Osteocyte (in vitro differentiated cells): Measurements from ENCODE around the gene AFTPH. TPM values are rescaled to one million over a fixed set of nuclear protein-coding genes. Genes with fewer than 3 reads are reported as not detected.

Source experiments
- DNase-seq: peaks from one replicate; pipeline ENCODE4 v3.0.0; 2021; ENCODE audit warnings: mixed read lengths; ENCODE audit not compliant: unreplicated experiment; ENCODE audit errors: extremely low spot score
- H3K27ac Mint-ChIP-seq: one replicate; pipeline ENCODE4 v1.8.0; 2021; ENCODE audit warnings: mild to moderate bottlenecking, mixed read lengths; ENCODE audit not compliant: unreplicated experiment
- H3K27me3 Mint-ChIP-seq: one replicate; pipeline ENCODE4 v1.8.0; 2021; ENCODE audit warnings: mixed read lengths; ENCODE audit not compliant: unreplicated experiment
- H3K36me3 Mint-ChIP-seq: one replicate; pipeline ENCODE4 v1.8.0; 2021; ENCODE audit warnings: mixed read lengths; ENCODE audit not compliant: unreplicated experiment
- H3K4me1 Mint-ChIP-seq: one replicate; pipeline ENCODE4 v1.8.0; 2021; ENCODE audit warnings: mixed read lengths; ENCODE audit not compliant: unreplicated experiment
- H3K4me3 Mint-ChIP-seq: one replicate; pipeline ENCODE4 v1.8.0; 2021; ENCODE audit warnings: mild to moderate bottlenecking, moderate library complexity, mixed read lengths; ENCODE audit not compliant: unreplicated experiment
- H3K9me3 Mint-ChIP-seq: one replicate; pipeline ENCODE4 v1.8.0; 2021; ENCODE audit warnings: mixed read lengths; ENCODE audit not compliant: unreplicated experiment
- total RNA-seq: library from RNA; stranded (reverse); gene quantifications from 2 replicates; pipeline ENCODE4 v1.2.1, GENCODE V29; 2021
- TF ChIP-seq, protein P1 (sequence below): fragments of 200-600 bp; sonication (generic); IDR thresholded peaks from 2 replicates; pipeline ENCODE4 v1.5.0; 2021; ENCODE audit warnings: antibody characterized with exemption, mild to moderate bottlenecking, moderate library complexity

AFTPH gene
- total RNA-seq, 1 donor from 2014 or later, result 15.5 TPM

DNA sequence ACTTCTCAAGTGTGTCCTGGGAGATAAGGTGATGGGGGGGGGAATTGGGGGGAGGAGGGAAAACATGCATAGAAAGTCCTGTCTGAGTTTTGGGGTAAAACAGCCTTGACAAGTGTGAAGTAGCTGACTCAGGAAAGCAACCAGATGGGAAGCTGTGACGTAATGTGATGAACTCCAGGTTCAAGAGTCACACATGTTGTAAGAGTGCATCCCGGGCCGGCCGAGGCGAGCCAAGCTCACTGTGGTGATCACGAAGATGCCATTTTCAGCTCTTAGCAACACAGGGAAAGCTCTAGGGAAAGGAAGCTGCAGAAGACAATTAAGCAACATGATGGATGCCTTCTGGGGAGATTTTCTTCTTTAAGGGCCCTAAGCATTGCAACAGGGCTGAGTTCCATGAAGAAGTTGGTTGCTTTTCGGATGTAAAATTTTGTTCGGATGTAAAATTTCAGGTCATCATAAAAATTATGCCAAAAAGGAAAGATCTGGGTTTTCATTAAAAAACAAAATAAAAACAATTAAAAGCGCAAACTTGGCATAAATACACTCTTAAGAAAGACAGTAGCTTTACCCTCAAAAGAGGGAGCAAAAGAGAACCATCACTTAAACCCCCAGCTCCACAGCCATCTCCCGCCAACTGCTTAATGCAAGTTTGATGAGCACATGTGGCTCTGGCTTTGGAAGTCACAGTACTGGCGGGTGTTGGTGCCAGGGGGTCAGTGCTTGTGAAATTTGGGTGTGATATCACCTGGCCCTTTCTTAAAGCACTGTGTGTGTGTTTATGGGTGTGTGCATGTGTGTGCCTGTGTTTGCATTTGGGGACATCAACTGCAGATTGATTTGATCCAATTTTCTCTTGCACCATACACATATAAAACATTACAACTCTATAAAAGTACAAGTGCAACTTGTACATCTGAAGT, 110.5 kb downstream of the AFTPH start:
- Mint-ChIP-seq H3K27ac (no peak overlapping the region), H3K9me3 (no peaks in the 10 kb centered on the region), H3K4me3 (no peak overlapping the region), H3K4me1 (peaks cover 26% of the 10 kb centered on the region), H3K27me3 (no peaks in the 10 kb centered on the region), H3K36me3 (peaks cover 20% of the 10 kb centered on the region)
- no peak for DNase-seq
- TF ChIP-seq, protein P1, sequence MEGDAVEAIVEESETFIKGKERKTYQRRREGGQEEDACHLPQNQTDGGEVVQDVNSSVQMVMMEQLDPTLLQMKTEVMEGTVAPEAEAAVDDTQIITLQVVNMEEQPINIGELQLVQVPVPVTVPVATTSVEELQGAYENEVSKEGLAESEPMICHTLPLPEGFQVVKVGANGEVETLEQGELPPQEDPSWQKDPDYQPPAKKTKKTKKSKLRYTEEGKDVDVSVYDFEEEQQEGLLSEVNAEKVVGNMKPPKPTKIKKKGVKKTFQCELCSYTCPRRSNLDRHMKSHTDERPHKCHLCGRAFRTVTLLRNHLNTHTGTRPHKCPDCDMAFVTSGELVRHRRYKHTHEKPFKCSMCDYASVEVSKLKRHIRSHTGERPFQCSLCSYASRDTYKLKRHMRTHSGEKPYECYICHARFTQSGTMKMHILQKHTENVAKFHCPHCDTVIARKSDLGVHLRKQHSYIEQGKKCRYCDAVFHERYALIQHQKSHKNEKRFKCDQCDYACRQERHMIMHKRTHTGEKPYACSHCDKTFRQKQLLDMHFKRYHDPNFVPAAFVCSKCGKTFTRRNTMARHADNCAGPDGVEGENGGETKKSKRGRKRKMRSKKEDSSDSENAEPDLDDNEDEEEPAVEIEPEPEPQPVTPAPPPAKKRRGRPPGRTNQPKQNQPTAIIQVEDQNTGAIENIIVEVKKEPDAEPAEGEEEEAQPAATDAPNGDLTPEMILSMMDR, result no peak

DNA sequence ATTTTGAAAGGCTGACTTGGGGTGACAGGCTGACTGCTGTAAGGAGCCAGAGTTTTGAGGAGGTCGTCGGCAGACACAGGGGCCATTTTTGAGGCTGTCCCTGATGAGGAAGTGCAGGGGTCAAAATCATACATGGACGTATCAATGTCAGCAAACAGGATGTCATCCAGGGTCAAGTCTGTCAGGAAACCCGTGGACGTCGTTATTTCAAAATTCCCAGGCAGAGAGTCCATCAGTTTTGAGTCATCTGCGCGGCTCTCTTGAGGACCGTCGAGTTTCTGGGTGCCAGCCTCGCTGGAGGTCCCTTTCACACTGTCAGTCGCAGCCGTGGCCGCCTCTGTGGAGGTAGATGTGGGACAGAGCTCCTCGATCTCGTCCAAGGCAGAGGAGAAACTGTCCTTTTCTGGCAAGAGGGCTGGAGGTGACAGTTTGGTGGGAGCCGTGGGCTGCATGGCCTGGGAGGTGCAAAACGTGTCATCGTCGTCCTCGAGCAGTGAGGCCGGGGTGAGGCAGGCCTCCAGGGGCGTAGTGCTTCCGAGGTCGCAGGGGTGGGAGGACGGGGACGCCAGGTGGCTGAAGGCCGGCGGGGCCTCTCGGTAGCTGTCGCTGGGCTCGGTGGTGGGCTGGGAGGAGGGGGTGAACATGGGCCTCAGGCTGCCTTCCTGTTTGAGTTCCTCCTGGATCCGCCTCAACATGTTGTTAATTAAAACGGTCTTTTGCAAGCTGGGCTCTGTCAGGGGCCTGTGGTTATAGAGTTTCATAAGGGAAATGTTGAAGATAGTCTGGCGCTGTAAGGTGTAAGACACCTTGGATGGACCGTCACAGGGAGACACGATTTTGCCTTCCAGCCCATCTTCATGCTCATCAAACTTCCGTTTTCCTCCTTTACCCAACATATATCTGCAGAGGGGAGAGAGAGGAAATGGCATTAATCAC, 112.1 kb downstream of the AFTPH start:
- Mint-ChIP-seq H3K9me3 (no peaks in the 10 kb centered on the region), H3K27me3 (no peaks in the 10 kb centered on the region), H3K27ac (peak overlapping the region; percentile 3), H3K4me3 (no peak overlapping the region), H3K4me1 (peaks cover 40% of the 10 kb centered on the region), H3K36me3 (peaks cover 12% of the 10 kb centered on the region)
- TF ChIP-seq, protein P1, result no peak
- DNase-seq, result no peak

DNA sequence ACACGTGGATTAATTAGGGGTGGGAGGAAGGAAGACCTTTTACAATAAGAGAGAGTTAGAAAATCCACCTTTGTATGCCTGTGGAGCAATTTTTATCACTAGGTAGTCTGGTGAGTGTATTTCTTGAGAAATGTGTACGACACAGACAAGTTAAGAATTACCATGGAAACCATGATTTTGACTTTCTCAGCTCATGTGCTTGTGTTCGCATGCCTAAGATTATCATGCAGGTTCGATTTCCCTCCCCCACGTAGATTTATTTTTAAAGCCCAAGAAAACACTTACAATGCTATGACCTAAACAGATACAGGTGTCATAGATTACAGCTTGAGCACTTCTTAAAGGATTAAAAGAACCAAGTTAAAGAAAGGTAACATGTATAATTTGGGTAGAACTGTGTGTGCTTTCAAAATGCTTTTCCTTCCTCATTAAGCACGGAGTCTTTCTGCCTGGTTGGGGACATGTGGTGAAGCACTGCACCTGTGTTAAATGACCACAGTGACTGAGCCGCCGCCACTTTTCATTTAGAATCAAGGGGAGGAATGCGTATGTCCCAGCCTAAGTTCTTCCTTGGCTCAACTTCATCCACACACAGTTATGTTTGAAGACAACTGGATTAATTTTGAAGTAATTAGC, 113.0 kb downstream of the AFTPH start:
- Mint-ChIP-seq H3K27me3 (no peaks in the 10 kb centered on the region), H3K36me3 (peaks cover 12% of the 10 kb centered on the region), H3K4me3 (no peak overlapping the region), H3K9me3 (no peaks in the 10 kb centered on the region), H3K4me1 (peaks cover 49% of the 10 kb centered on the region), H3K27ac (peak overlapping the region; percentile 3)
- no peak for DNase-seq
- TF ChIP-seq, protein P1, result no peak

DNA sequence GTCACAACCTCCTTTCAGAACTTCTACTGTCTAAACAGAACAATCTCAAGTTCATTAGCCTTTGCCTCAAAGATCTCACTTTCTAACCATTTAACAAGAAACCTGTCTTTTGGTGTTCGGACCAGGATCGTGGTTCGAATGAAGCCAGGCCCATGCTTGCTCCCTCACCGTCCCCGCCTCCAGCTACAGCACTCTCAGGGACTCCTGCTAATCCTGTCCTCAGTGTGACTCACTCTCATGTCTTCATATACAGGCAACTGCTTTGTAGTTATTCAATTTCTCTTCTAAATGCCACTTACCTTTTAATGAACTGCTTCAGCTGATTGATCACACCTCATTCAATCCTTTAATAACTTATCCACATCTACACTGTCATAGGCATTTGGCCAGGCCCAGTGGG, 113.8 kb downstream of the AFTPH start:
- no peak overlapping the region for H3K4me3 Mint-ChIP-seq
- H3K9me3 Mint-ChIP-seq, result no peaks in the 10 kb centered on the region
- H3K36me3 Mint-ChIP-seq, result peaks cover 8% of the 10 kb centered on the region
- H3K27ac Mint-ChIP-seq, result no peak overlapping the region
- no peaks in the 10 kb centered on the region for H3K27me3 Mint-ChIP-seq
- no peak for DNase-seq
- H3K4me1 Mint-ChIP-seq, result peaks cover 51% of the 10 kb centered on the region
- TF ChIP-seq, protein P1, result no peak
